Daoy (cell line): ENCODE results near the gene WWOX. TPM values are rescaled to one million over a fixed set of nuclear protein-coding genes. Genes with fewer than 3 reads are reported as not detected.
"Not testable (repeated sequence)": the region's sequence is repeated elsewhere in the genome, so short reads cannot be mapped to it uniquely, and the experiment has no call there.

ENCODE experiments used
- DNase-seq: peaks from one replicate; pipeline ENCODE4 v3.0.0-alpha.2; 2015; ENCODE audit warnings: low read depth
- total RNA-seq: library from RNA; depleted of rRNA; stranded (reverse); fragments of >200 nt; shearing (Covaris generic); gene quantifications from 2 replicates; pipeline ENCODE4 v1.2.3, GENCODE V29; 2014

Gene WWOX
- total RNA-seq, 1 experiment from 2014 or later = 21.1 TPM

GRCh38 chr16:78496189-78496588 lies 396.7 kb downstream of the WWOX start:
- no peak for DNase-seq

GRCh38 chr16:78499399-78499798 lies 399.9 kb downstream of the WWOX start:
- no peak for DNase-seq

GRCh38 chr16:78500659-78501270 lies 401.3 kb downstream of the WWOX start:
- no peak for DNase-seq

GRCh38 chr16:78501744-78502143 lies 402.3 kb downstream of the WWOX start:
- DNase-seq = no peak

- no peak for DNase-seq
Observed at GRCh38 chr16:78502812-78503350, 403.4 kb downstream of the WWOX start.

- peak; percentile 34 for DNase-seq
Observed at GRCh38 chr16:78503602-78504001, 404.1 kb downstream of the WWOX start.

GRCh38 chr16:78504401-78504851 lies 405.0 kb downstream of the WWOX start:
- no peak for DNase-seq

- no peak for DNase-seq
Observed at GRCh38 chr16:78505036-78505435, 405.6 kb downstream of the WWOX start.

GRCh38 chr16:78505544-78506366 lies 406.3 kb downstream of the WWOX start:
- peak; percentile 54 for DNase-seq

GRCh38 chr16:78506367-78507193 lies 407.1 kb downstream of the WWOX start:
- no peak for DNase-seq

GRCh38 chr16:78507576-78507975 lies 408.1 kb downstream of the WWOX start:
- DNase-seq = no peak

GRCh38 chr16:78509965-78510364 lies 410.5 kb downstream of the WWOX start:
- DNase-seq = no peak

- DNase-seq = no peak
Observed at GRCh38 chr16:78510496-78510895, 411.0 kb downstream of the WWOX start.

GRCh38 chr16:78513838-78514237 lies 414.4 kb downstream of the WWOX start:
- no peak for DNase-seq

GRCh38 chr16:78514888-78515287 lies 415.4 kb downstream of the WWOX start:
- not testable (repeated sequence) for DNase-seq

GRCh38 chr16:78515421-78515820 lies 416.0 kb downstream of the WWOX start:
- DNase-seq = no peak

GRCh38 chr16:78516006-78516736 lies 416.7 kb downstream of the WWOX start:
- DNase-seq = no peak

GRCh38 chr16:78519896-78520295 lies 420.4 kb downstream of the WWOX start:
- no peak for DNase-seq

GRCh38 chr16:78520470-78520869 lies 421.0 kb downstream of the WWOX start:
- no peak for DNase-seq

GRCh38 chr16:78522327-78522726 lies 422.9 kb downstream of the WWOX start:
- DNase-seq = no peak

- DNase-seq = no peak
Observed at GRCh38 chr16:78523212-78523985, 423.9 kb downstream of the WWOX start.
